ENCODE measurements around the gene FGA. TPM values are rescaled to one million over a fixed set of nuclear protein-coding genes. Genes with fewer than 3 reads are reported as not detected.

FGA gene
- polyA plus RNA-seq, 1 experiment = not detected

DNA sequence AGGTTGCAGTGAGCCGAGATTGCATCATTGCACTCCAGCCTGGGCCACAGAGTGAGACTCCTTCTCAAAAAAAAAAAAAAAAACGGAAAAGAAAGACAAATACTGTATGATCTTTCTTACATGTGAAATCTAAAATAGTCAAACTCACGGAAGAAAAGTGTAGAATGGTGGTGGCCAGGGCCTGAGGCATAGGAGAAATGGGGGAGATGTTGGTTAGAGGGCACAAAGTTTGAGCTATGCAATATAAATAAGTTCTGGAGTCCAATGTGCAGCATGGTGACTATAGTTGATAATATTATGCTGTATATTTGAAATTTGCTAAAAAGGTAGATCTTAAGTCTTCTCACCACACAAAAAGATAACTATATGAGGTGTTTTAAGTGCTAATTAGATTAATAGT, 1.3 kb upstream of the FGA start:
- ChIA-PET CTCF (interaction anchor here (0.9 to 1.4 kb wide), 2 partner anchors 30 to 33 kb away, joined by 3 read pairs; no protein-coding TSS in a partner anchor), POLR2A (no interaction called here)
- no peaks in the 10 kb centered on the region for H3K36me3 ChIP-seq (ENCODE audit: control insufficient read depth, insufficient read depth, low read length)
- H3K27me3 ChIP-seq (ENCODE audit: control insufficient read depth, insufficient read depth, low read length) = no peaks in the 10 kb centered on the region
- TF ChIP-seq, protein P1, sequence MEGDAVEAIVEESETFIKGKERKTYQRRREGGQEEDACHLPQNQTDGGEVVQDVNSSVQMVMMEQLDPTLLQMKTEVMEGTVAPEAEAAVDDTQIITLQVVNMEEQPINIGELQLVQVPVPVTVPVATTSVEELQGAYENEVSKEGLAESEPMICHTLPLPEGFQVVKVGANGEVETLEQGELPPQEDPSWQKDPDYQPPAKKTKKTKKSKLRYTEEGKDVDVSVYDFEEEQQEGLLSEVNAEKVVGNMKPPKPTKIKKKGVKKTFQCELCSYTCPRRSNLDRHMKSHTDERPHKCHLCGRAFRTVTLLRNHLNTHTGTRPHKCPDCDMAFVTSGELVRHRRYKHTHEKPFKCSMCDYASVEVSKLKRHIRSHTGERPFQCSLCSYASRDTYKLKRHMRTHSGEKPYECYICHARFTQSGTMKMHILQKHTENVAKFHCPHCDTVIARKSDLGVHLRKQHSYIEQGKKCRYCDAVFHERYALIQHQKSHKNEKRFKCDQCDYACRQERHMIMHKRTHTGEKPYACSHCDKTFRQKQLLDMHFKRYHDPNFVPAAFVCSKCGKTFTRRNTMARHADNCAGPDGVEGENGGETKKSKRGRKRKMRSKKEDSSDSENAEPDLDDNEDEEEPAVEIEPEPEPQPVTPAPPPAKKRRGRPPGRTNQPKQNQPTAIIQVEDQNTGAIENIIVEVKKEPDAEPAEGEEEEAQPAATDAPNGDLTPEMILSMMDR (IDR thresholded peaks at IDR 0.05; ENCODE audit: insufficient read depth, low read depth, low read length) = no peak
- DNase-seq (ENCODE audit: low read depth) = no peak
- H3K4me3 ChIP-seq (ENCODE audit: low read depth, low read length) = no peak overlapping the region

DNA sequence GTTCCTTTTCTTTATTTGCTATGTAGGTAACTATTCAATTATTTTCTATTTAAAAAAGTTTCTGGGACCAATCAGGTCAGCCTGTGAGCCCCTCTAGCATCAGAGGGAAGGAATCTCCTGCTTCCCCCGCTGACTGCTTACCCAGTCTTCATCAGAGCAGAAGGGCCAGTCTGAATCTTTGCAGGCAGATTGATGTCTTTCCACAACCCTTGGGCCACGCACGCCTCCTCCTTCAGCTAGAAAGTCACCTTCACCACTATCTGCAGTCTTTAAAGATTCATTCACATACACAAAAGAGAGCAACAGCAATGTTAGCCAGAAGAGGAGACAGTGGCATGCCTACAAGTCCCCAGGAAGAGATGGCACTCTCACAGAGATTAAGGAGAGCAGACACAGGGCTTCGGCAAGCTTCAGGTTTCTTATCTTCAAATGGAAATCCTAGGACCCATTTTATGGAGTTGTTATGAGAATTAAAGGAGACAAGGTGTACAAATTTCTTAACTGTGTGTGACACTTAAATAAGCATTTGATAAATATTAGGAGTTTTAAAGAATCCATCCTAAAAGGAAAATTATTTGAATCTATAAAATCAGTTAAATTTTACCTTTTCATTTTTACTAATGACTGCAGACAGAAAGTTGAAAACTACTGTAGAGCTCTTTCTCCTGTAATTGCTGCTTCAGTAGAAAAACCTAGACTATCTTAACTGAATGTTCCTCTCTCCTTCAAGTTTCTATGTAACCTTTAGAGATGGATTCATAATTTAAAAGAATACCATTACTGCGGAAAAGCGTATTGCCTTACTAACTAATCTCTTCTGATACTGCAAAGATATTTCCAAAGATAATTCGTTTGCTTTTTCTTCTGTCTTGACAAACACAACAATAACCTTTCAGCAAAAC, 995 bp downstream of the FGA start:
- TF ChIP-seq, protein P1 (IDR thresholded peaks at IDR 0.05; ENCODE audit: insufficient read depth, low read depth, low read length) = no peak
- Histone ChIP-seq H3K4me3 (ENCODE audit: low read depth, low read length) (no peak overlapping the region), H3K36me3 (ENCODE audit: control insufficient read depth, insufficient read depth, low read length) (no peaks in the 10 kb centered on the region), H3K27me3 (ENCODE audit: control insufficient read depth, insufficient read depth, low read length) (no peaks in the 10 kb centered on the region)
- no peak for DNase-seq (ENCODE audit: low read depth)
- ChIA-PET CTCF (interaction anchor here (1.2 kb wide), 1 partner anchor 8 kb away, joined by 3 read pairs; no protein-coding TSS in a partner anchor), POLR2A (no interaction called here)

- POLR2A ChIA-PET = no interaction called here
- Histone ChIP-seq H3K4me3 (ENCODE audit: low read depth, low read length) (no peak overlapping the region), H3K27me3 (ENCODE audit: control insufficient read depth, insufficient read depth, low read length) (no peaks in the 10 kb centered on the region), H3K36me3 (ENCODE audit: control insufficient read depth, insufficient read depth, low read length) (no peaks in the 10 kb centered on the region)
- TF ChIP-seq, protein P1 (IDR thresholded peaks at IDR 0.05; ENCODE audit: insufficient read depth, low read depth, low read length) = no peak
- no peak for DNase-seq (ENCODE audit: low read depth)
- CTCF ChIA-PET = interaction anchor here (0.7 to 1.3 kb wide), 3 partner anchors 8 to 50 kb away, joined by 3 to 4 read pairs (median 3); no protein-coding TSS in a partner anchor
These were observed 2.3 kb downstream of the FGA start for GRCh38 chr4:154588198-154588597.

- TF ChIP-seq, protein P1 (IDR thresholded peaks at IDR 0.05; ENCODE audit: insufficient read depth, low read depth, low read length) = no peak
- DNase-seq (ENCODE audit: low read depth) = no peak
- Histone ChIP-seq H3K4me3 (ENCODE audit: low read depth, low read length) (no peak overlapping the region), H3K36me3 (ENCODE audit: control insufficient read depth, insufficient read depth, low read length) (no peaks in the 10 kb centered on the region), H3K27me3 (ENCODE audit: control insufficient read depth, insufficient read depth, low read length) (no peaks in the 10 kb centered on the region)
- ChIA-PET CTCF (interaction anchor here (1.2 to 1.3 kb wide), 2 partner anchors 8 to 24 kb away, joined by 3 read pairs; partner anchors contain the start of gene FGB), POLR2A (no interaction called here)
These were observed 4.1 kb downstream of the FGA start for GRCh38 chr4:154586296-154587033.
